ENCODE data around the gene TLR2.

GRCh38 chr4:153646978-153647377, 37.1 kb upstream of the TLR2 start:
- TF ChIP-seq POLR2AphosphoS5 (IDR thresholded peaks at IDR 0.05) (no peak), CTCF (IDR thresholded peaks at IDR 0.05) (no peak)
